OCI-LY3 (cell line): Measurements from ENCODE around the gene CTNNA1.
"Not testable (repeated sequence)": the region's sequence is repeated elsewhere in the genome, so short reads cannot be mapped to it uniquely, and the experiment has no call there.

Source experiments
- H2AFZ ChIP-seq: fragments of 200-600, 300-600 bp; shearing (Covaris generic); 2 replicates; pipeline ENCODE4 v1.6.0; 2014; ENCODE audit warnings: antibody characterized with exemption, low read depth, low read length
- H3K27ac ChIP-seq: fragments of 200-600, 300-600 bp; sonication (generic); 2 replicates; pipeline ENCODE4 v1.5.1; 2014; ENCODE audit warnings: mild to moderate bottlenecking, low read length, moderate library complexity, mixed read lengths
- H3K27me3 ChIP-seq: fragments of 200-600, 300-600 bp; sonication (generic); 2 replicates; pipeline ENCODE4 v1.6.1; 2014; ENCODE audit warnings: low read depth, low read length, mixed read lengths
- H3K36me3 ChIP-seq: fragments of 200-600, 300-600 bp; sonication (generic); replicated peaks from 2 replicates; pipeline ENCODE3; 2014; ENCODE audit warnings: low read depth, low read length, mixed read lengths
- H3K4me1 ChIP-seq: fragments of 300-600, 200-600 bp; sonication (generic); 2 replicates; pipeline ENCODE4 v1.6.1; 2014; ENCODE audit warnings: low read length, mixed read lengths
- H3K4me2 ChIP-seq: fragments of 200-600, 300-600 bp; sonication (generic); 2 replicates; pipeline ENCODE4 v1.6.1; 2014; ENCODE audit warnings: low read length, mixed read lengths
- H3K4me3 ChIP-seq: fragments of 300-600, 200-600 bp; sonication (generic); 2 replicates; pipeline ENCODE4 v1.5.1; 2014; ENCODE audit warnings: antibody characterized with exemption, mild to moderate bottlenecking, low read length, moderate library complexity
- H3K79me2 ChIP-seq: fragments of 300-600, 200-600 bp; shearing (Covaris generic); 2 replicates; pipeline ENCODE4 v1.6.1; 2014; ENCODE audit warnings: mild to moderate bottlenecking, low read length, mixed read lengths
- H3K9ac ChIP-seq: fragments of 300-600, 200-600 bp; shearing (Covaris generic); 2 replicates; pipeline ENCODE4 v1.6.0; 2014; ENCODE audit warnings: mild to moderate bottlenecking, low read length, moderate library complexity
- H3K9me3 ChIP-seq: fragments of 200-600, 300-600 bp; shearing (Covaris generic); 2 replicates; pipeline ENCODE4 v1.6.1; 2014; ENCODE audit warnings: low read length, mixed read lengths; ENCODE audit not compliant: insufficient read depth
- H4K20me1 ChIP-seq: fragments of 200-600, 300-600 bp; sonication (generic); 2 replicates; pipeline ENCODE4 v1.6.1; 2016; ENCODE audit warnings: low read length, mixed read lengths; ENCODE audit not compliant: insufficient read depth
- EZH2phosphoT487 ChIP-seq: fragments of 200-600 bp; shearing (Covaris generic); IDR thresholded peaks from 2 replicates; pipeline ENCODE4 v1.6.1; 2018; ENCODE audit warnings: antibody characterized with exemption, mixed run types, low read depth
- TF ChIP-seq, protein P1 (sequence below): fragments of 200-600, 300-600 bp; sonication (generic); IDR thresholded peaks from 2 replicates; pipeline ENCODE4 v1.5.1; 2014; ENCODE audit warnings: antibody characterized with exemption, low read length, low read depth

The CTNNA1 gene

DNA sequence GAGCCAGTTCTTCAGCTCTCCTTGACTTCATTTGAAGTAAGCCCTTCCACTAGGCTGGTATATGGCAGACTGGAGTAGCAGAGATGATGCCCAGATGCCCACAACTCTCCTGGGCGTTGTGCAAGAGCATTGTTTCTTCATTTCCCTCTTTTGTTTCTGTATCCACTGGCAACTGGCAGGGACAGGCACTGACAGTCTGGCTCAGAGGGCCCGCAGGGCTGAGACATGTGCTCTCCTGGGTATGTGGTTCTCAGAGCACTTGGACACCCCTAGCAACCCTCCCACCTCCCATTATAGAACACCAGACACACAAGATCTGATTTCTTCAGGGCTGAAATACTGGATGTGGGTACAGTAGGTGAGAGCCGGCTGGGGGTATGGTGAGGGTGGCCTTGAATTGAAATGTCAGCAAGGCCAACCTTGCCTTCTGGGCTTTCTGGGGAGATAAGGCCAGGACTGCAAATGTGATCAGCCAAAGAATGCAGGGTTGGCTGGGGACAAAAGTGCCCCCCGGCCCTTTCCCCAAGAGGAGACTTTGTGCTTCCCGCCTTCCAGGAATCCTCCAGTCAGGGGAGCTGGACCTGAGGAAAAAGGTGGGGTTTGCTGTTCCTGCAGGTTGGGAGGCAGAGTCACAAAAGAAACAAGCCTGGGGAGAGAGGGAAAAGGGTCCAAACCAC lies 28.6 kb upstream of the CTNNA1 start:
- Histone ChIP-seq H4K20me1 (no peaks in the 10 kb centered on the region), H3K4me1 (no peaks in the 10 kb centered on the region), H2AFZ (no peak overlapping the region), H3K79me2 (no peaks in the 10 kb centered on the region), H3K27me3 (no peaks in the 10 kb centered on the region), H3K9me3 (no peaks in the 10 kb centered on the region), H3K4me3 (no peak overlapping the region), H3K4me2 (no peak overlapping the region), H3K36me3 (no peaks in the 10 kb centered on the region), H3K27ac (no peak overlapping the region), H3K9ac (no peak overlapping the region)
- TF ChIP-seq, protein P1, sequence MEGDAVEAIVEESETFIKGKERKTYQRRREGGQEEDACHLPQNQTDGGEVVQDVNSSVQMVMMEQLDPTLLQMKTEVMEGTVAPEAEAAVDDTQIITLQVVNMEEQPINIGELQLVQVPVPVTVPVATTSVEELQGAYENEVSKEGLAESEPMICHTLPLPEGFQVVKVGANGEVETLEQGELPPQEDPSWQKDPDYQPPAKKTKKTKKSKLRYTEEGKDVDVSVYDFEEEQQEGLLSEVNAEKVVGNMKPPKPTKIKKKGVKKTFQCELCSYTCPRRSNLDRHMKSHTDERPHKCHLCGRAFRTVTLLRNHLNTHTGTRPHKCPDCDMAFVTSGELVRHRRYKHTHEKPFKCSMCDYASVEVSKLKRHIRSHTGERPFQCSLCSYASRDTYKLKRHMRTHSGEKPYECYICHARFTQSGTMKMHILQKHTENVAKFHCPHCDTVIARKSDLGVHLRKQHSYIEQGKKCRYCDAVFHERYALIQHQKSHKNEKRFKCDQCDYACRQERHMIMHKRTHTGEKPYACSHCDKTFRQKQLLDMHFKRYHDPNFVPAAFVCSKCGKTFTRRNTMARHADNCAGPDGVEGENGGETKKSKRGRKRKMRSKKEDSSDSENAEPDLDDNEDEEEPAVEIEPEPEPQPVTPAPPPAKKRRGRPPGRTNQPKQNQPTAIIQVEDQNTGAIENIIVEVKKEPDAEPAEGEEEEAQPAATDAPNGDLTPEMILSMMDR, result no peak
- TF ChIP-seq EZH2phosphoT487, result no peak

DNA sequence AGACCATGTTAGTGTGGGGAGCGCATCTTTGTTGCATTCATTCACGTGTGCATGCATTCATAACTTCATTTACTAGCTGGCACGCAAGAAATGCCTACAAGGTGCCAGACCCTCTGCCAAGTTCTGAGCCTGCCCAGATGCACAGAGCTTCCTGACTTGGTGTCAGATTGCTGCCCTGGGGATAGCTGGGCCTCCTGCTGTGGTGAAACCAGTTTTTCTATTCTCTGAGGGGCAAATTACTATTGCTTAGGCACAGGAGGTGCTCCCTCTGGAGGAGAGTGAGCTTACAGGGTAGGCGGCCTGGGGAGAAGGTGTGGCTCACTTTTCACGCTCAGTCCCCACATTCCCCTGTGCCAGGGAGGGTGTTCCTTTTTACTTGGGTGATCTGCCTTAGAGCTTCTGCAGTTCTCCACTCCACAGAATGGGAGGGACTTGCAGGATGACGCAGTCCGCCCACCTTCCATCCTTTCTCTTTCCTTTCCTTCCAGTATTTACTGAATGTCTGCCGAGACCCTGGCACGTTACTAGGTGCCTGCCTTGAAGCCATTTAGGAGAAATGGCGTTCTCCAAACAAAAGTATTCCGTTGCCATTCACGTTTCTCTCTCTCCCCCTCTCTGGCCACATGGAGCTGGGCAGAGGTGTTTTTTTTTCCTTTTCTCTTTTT lies 27.9 kb upstream of the CTNNA1 start:
- no peak for TF ChIP-seq EZH2phosphoT487
- TF ChIP-seq, protein P1, result no peak
- no peaks in the 10 kb centered on the region for H3K79me2 ChIP-seq
- no peak overlapping the region for H3K4me2 ChIP-seq
- no peaks in the 10 kb centered on the region for H3K27me3 ChIP-seq
- no peak overlapping the region for H2AFZ ChIP-seq
- no peak overlapping the region for H3K9ac ChIP-seq
- no peak overlapping the region for H3K27ac ChIP-seq
- H4K20me1 ChIP-seq, result no peaks in the 10 kb centered on the region
- no peaks in the 10 kb centered on the region for H3K9me3 ChIP-seq
- no peaks in the 10 kb centered on the region for H3K36me3 ChIP-seq
- H3K4me1 ChIP-seq, result no peaks in the 10 kb centered on the region
- no peak overlapping the region for H3K4me3 ChIP-seq

DNA sequence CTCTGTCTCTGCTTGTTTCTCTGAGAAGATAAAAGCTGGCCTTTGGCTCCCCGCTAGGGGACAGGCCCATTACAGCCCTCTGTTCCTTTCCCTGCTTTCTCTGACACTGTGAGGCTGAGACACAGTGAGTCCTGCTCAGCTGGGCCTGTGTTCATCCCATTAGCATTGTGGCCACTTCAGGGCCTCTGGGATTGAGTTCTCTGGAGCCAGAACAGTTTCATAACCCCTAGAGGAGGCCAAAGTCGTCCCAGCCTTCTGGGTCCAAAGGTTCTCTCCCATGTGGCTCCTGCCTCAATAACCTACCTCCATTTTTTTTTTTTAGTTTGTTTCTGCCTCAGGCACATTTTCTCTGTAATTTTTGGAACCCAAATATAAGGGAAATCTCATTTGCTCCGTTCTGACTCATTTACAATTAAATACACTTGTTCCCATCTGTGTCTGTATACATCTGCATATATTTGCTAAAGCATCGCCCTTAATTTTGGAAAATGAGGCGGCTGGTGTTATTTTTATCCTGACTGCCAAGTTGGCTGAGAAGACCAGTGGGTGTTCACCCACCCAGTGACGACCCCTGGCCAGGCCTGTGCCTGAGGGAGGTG lies 27.3 kb upstream of the CTNNA1 start:
- no peaks in the 10 kb centered on the region for H3K27me3 ChIP-seq
- no peaks in the 10 kb centered on the region for H3K79me2 ChIP-seq
- H3K9me3 ChIP-seq, result no peaks in the 10 kb centered on the region
- no peak overlapping the region for H2AFZ ChIP-seq
- H3K9ac ChIP-seq, result no peak overlapping the region
- H3K4me3 ChIP-seq, result no peak overlapping the region
- no peaks in the 10 kb centered on the region for H3K36me3 ChIP-seq
- no peaks in the 10 kb centered on the region for H4K20me1 ChIP-seq
- TF ChIP-seq, protein P1, result no peak
- no peak for TF ChIP-seq EZH2phosphoT487
- H3K4me1 ChIP-seq, result no peaks in the 10 kb centered on the region
- H3K4me2 ChIP-seq, result no peak overlapping the region
- no peak overlapping the region for H3K27ac ChIP-seq

DNA sequence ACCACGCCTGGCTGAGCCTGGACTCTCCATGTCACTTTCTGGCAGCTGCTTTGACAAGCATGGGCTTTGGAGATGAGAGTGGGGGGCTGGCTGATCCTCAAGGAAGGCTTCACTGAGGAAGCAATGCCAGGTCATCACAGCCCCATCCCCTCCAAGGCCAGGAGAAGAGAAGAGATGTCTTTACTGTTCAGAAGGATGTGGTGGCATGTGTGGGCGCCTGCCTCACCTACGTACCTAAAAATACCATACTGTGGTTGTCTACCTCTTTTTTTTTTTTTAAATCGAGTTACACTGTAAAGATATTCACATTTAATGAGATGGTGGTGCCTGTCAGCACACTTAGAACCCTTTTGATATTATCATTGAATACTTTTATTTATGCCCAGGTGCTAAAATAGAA lies 26.4 kb upstream of the CTNNA1 start:
- Histone ChIP-seq H3K9ac (no peak overlapping the region), H3K36me3 (no peaks in the 10 kb centered on the region), H3K4me2 (no peak overlapping the region), H4K20me1 (no peaks in the 10 kb centered on the region), H3K27me3 (no peaks in the 10 kb centered on the region), H3K79me2 (no peaks in the 10 kb centered on the region), H3K4me1 (no peaks in the 10 kb centered on the region), H3K27ac (no peak overlapping the region), H3K4me3 (no peak overlapping the region), H2AFZ (no peak overlapping the region), H3K9me3 (no peaks in the 10 kb centered on the region)
- no peak for TF ChIP-seq EZH2phosphoT487
- TF ChIP-seq, protein P1, result no peak

DNA sequence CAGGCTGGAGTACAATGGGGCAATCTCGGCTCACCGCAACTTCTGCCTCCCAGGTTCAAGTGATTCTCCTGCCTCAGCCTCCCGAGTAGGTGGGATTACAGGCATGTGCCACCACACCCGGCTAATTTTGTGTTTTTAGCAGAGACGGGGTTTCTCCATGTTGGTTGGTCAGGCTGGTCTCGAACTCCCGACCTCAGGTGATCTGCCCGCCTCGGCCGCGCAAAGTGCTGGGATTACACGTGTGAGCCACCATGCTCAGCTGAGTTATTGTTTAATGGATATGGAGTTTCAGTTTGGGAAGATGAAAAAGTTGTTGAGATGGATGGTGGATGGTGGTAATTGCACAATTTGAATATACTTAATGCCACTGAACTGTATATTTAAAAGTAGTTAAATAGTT lies 22.7 kb upstream of the CTNNA1 start:
- not testable (repeated sequence) for H3K36me3 ChIP-seq, H3K27ac ChIP-seq, H3K4me1 ChIP-seq, H3K27me3 ChIP-seq, H3K79me2 ChIP-seq, H3K4me2 ChIP-seq, H3K9me3 ChIP-seq, H3K9ac ChIP-seq, H2AFZ ChIP-seq, H4K20me1 ChIP-seq, H3K4me3 ChIP-seq
